Measurements from ENCODE around the gene STXBP5. TPM values are rescaled to one million over a fixed set of nuclear protein-coding genes. Genes with fewer than 3 reads are reported as not detected.

Gene STXBP5
- total RNA-seq, 4 donors from 2014 or later, result 15.6 to 41.3 (median 20.4) TPM

DNA sequence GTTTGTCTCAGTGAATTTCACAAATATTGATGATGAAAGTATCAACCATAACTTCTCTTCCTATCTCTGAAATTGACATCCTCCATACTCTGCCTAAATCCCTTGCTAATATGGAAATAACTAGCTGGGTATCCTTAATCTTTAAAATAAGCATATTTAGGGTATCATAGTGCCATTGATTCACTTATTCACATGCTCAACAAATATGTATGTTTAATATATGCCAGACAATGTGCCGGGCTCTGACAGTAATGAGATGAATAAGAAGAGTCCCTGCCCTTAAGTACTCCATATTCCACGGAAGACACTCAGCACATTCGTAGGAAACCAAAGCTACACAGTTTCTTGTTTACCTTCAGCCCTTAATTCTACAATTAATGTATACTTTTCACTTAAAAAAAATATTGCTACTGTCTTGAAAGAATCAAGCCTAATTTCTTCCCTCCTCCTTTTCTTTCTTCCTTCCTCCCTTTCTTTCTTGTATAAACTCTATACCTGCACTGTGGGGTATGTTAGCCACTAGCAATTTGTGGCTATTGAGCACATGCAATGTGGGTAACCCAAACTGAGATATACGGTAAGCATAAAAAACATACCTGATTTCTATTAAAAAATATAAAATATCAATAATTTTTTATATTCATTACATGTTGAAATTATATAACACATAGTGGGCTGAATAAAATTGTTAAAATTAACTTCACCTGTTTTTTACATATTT, 42.8 kb upstream of the STXBP5 start:
- in situ Hi-C loops (cut with MboI; ENCODE audit: low sequenced_read_pairs in 4 of 4) (no loop called here), intact Hi-C loops (cut with DNase I; ENCODE audit: low total_unique reads) (no loop called here)
- Histone ChIP-seq H3K4me1 (peaks cover 0 to 7% of the 10 kb centered on the region in 2 donors), H3K36me3 (no peaks in the 10 kb centered on the region), H3K9me3 (no peaks in the 10 kb centered on the region), H3K27ac (no peak overlapping the region), H3K4me3 (no peak overlapping the region), H3K27me3 (no peaks in the 10 kb centered on the region)
- DNase-seq (no peak), ATAC-seq (no peak)
- TF ChIP-seq, protein P1, sequence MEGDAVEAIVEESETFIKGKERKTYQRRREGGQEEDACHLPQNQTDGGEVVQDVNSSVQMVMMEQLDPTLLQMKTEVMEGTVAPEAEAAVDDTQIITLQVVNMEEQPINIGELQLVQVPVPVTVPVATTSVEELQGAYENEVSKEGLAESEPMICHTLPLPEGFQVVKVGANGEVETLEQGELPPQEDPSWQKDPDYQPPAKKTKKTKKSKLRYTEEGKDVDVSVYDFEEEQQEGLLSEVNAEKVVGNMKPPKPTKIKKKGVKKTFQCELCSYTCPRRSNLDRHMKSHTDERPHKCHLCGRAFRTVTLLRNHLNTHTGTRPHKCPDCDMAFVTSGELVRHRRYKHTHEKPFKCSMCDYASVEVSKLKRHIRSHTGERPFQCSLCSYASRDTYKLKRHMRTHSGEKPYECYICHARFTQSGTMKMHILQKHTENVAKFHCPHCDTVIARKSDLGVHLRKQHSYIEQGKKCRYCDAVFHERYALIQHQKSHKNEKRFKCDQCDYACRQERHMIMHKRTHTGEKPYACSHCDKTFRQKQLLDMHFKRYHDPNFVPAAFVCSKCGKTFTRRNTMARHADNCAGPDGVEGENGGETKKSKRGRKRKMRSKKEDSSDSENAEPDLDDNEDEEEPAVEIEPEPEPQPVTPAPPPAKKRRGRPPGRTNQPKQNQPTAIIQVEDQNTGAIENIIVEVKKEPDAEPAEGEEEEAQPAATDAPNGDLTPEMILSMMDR (IDR thresholded peaks at IDR 0.05 in 4 of 5, conservative IDR thresholded peaks at IDR 0.05 in 1 of 5), result no peak
- TF ChIP-seq POLR2A (IDR thresholded peaks at IDR 0.05), result no peak

DNA sequence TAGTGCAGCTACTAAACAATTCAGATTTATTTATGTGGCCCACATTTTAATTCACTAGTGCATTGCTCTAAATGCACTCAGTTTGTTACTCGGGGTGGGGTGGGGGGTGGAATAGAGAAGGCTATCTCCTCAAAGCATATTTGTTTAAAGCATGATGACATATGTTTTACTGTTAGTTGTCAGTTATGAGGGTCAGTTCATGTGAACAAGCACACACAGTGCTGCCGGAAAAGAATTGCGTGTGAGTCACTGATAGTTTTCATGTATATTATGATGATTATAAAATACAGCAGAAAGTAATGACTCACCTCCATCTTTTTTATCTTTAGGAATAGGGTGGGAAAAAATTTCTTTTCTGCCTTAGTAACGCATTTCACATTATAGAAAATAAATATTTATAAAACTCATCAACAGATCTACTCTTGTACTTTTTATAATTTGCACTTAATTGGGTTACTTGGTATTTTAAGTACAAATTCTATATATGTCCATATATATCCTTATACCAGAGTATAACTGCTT, 42.2 kb upstream of the STXBP5 start:
- Histone ChIP-seq H3K36me3 (no peaks in the 10 kb centered on the region), H3K4me1 (peaks cover 0 to 5% of the 10 kb centered on the region in 2 donors), H3K4me3 (no peak overlapping the region), H3K27ac (no peak overlapping the region), H3K27me3 (no peaks in the 10 kb centered on the region), H3K9me3 (no peaks in the 10 kb centered on the region)
- TF ChIP-seq POLR2A (IDR thresholded peaks at IDR 0.05), result no peak
- TF ChIP-seq, protein P1 (IDR thresholded peaks at IDR 0.05 in 4 of 5, conservative IDR thresholded peaks at IDR 0.05 in 1 of 5), result no peak
- in situ Hi-C loops (cut with MboI; ENCODE audit: low sequenced_read_pairs in 4 of 4), result no loop called here
- intact Hi-C loops (cut with DNase I; ENCODE audit: low total_unique reads), result no loop called here
- no peak for DNase-seq
- ATAC-seq, result no peak

DNA sequence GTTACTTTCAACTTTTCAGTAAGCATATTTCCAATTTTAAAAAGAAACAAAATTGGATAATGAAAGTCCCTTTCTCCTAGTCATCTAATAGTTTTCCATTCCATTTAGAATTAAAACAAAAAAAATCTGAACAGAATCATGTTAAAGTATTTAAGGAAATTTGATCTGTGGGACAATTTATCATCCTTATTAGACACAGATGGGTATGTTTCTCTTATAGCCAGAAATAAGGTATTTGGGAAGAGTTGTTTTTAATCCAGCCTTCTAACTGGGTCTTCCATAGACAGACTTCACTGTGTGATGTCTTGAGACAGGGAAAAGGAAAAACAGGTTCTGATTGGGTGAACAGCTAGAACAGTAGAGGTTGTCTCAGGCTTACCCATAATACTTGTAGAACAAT, 39.5 kb upstream of the STXBP5 start:
- TF ChIP-seq, protein P1 (IDR thresholded peaks at IDR 0.05 in 4 of 5, conservative IDR thresholded peaks at IDR 0.05 in 1 of 5), result no peak
- no peak for TF ChIP-seq POLR2A (IDR thresholded peaks at IDR 0.05)
- no peak for ATAC-seq
- DNase-seq, result no peak
- Histone ChIP-seq H3K4me1 (no peaks in the 10 kb centered on the region), H3K27ac (no peak overlapping the region), H3K36me3 (no peaks in the 10 kb centered on the region), H3K9me3 (no peaks in the 10 kb centered on the region), H3K27me3 (no peaks in the 10 kb centered on the region), H3K4me3 (no peak overlapping the region)
- in situ Hi-C loops (cut with MboI; ENCODE audit: low sequenced_read_pairs in 4 of 4) (no loop called here), intact Hi-C loops (cut with DNase I; ENCODE audit: low total_unique reads) (no loop called here)

DNA sequence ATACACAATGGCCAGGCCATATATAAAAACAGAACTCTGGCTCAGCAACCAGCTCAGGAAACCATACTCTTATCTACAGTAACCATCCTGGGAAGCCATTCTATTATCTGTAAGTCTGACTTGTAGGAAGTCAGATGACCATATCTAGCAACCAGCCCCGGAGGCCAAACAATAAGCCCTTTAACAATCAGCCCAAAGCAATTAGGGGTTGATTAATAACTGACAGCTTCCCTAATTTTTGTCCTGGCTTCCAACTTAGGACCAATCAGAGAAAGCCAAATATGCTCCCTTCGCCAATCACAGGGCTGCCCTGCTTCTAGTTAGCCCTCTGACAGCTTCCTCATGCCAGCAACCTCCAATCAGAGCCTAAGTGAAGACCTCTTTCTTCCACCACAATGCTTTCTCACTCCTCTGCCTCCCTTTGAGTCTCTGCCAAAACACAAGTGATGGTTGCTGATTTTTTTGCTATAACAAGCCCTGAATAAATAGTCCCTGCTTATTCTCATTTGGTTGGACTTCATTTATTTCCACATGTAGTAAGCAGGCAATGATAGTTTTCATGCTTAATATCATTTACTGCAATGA, 37.8 kb upstream of the STXBP5 start:
- no peaks in the 10 kb centered on the region for H3K36me3 ChIP-seq
- no peaks in the 10 kb centered on the region for H3K27me3 ChIP-seq
- no peak for TF ChIP-seq POLR2A (IDR thresholded peaks at IDR 0.05)
- TF ChIP-seq, protein P1 (IDR thresholded peaks at IDR 0.05 in 4 of 5, conservative IDR thresholded peaks at IDR 0.05 in 1 of 5), result no peak
- no peak for ATAC-seq
- H3K4me3 ChIP-seq, result no peak overlapping the region
- in situ Hi-C loops (cut with MboI; ENCODE audit: low sequenced_read_pairs in 4 of 4) (no loop called here), intact Hi-C loops (cut with DNase I; ENCODE audit: low total_unique reads) (no loop called here)
- no peaks in the 10 kb centered on the region for H3K9me3 ChIP-seq
- H3K27ac ChIP-seq, result no peak overlapping the region
- no peaks in the 10 kb centered on the region for H3K4me1 ChIP-seq
- no peak for DNase-seq
